ENCODE data around the gene CCDC198.

Gene CCDC198

GRCh38 chr14:57479197-57479596 is 14.5 kb downstream of the CCDC198 start:
- DNase-seq, result no peak
- in situ Hi-C loops (cut with HindIII; ENCODE audit: low pct_ligation_motif_present, low pct_unique_long_range_greater_than_20kb, low sequenced_read_pairs), result no loop called here

GRCh38 chr14:57478050-57478449 is 15.6 kb downstream of the CCDC198 start:
- DNase-seq, result no peak
- in situ Hi-C loops (cut with HindIII; ENCODE audit: low pct_ligation_motif_present, low pct_unique_long_range_greater_than_20kb, low sequenced_read_pairs), result no loop called here

GRCh38 chr14:57470909-57471308 is 22.7 kb downstream of the CCDC198 start:
- in situ Hi-C loops (cut with HindIII; ENCODE audit: low pct_ligation_motif_present, low pct_unique_long_range_greater_than_20kb, low sequenced_read_pairs), result no loop called here
- no peak for DNase-seq

- DNase-seq, result peak; percentile 91
- in situ Hi-C loops (cut with HindIII; ENCODE audit: low pct_ligation_motif_present, low pct_unique_long_range_greater_than_20kb, low sequenced_read_pairs), result no loop called here
These were observed 29.5 kb downstream of the CCDC198 start for GRCh38 chr14:57464008-57464730.

GRCh38 chr14:57462551-57462950 is 31.1 kb downstream of the CCDC198 start:
- in situ Hi-C loops (cut with HindIII; ENCODE audit: low pct_ligation_motif_present, low pct_unique_long_range_greater_than_20kb, low sequenced_read_pairs), result no loop called here
- DNase-seq, result no peak

DNA sequence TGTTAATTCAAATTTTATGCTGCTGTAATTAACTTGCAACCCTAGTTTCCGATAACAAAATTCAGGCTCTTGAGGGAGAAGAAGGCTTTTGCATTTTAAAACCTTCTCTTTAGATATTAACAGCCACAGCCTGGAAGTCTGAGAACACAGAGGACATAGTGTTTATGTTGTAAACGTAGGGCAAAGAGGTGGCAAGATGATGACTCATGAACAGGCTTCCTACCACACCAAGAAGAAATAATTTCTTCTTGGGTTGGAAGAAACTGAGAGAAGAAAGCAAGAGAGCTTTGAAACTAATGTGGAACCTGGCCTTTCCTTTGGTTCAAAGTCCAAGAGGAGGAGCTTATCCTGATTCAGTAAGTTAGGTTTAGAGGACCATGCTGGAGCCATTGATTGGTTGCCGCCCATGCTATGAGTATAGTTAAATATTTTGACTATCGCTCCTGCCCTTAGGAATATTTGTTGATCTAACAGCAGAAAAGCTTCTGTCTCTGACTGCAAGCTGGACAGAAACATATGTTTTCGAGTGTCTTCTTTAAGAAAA is 31.8 kb downstream of the CCDC198 start:
- in situ Hi-C loops (cut with HindIII; ENCODE audit: low pct_ligation_motif_present, low pct_unique_long_range_greater_than_20kb, low sequenced_read_pairs), result no loop called here
- no peak for DNase-seq

DNA sequence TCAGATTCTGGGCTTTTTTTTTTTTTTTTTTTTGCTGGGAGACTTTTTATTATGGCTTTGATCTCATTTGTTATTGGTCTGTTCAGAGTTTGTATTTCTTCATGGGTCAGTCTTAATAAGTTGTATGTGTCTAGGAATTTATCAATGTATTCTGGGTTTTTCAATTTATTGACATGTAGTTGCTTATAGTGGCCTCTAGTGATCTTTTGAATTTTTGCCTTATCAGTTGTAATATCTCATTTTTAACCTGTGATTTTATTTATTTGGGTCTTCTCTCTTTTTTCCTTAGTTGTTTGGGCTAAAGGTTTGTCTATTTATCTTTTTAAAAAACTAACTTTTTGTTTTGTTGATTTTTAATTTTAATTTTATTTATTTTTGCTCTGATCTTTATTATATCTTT is 57.7 kb downstream of the CCDC198 start:
- in situ Hi-C loops (cut with HindIII; ENCODE audit: low pct_ligation_motif_present, low pct_unique_long_range_greater_than_20kb, low sequenced_read_pairs), result no loop called here
- no peak for DNase-seq

DNA sequence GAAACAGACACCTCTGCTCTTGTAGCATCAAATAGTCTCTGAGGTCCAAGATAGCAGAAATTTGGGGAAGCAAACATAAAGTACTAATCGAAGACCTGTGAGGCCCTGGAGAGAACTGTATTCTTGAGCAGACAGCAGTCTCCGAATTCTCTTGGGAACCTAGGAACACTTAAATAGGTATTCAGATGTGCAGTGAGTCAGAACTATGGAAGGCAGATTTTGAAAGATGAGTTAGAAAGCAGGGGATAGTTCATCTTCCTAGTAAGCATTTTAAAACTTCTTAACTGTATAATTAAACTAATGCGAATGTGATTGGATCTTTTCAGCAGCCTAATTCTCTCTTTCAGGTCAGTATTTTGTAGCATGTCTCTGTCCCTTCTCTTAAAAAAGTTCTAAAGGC is 72.7 kb downstream of the CCDC198 start:
- in situ Hi-C loops (cut with HindIII; ENCODE audit: low pct_ligation_motif_present, low pct_unique_long_range_greater_than_20kb, low sequenced_read_pairs), result no loop called here
- no peak for DNase-seq

GRCh38 chr14:57420033-57420432 is 73.6 kb downstream of the CCDC198 start:
- in situ Hi-C loops (cut with HindIII; ENCODE audit: low pct_ligation_motif_present, low pct_unique_long_range_greater_than_20kb, low sequenced_read_pairs), result no loop called here
- no peak for DNase-seq

Data from ACHN (cell line).